ENCODE results near the gene ARHGAP30. TPM values are rescaled to one million over a fixed set of nuclear protein-coding genes. Genes with fewer than 3 reads are reported as not detected.

Gene ARHGAP30
- total and polyA plus RNA-seq, 2 of the 8 experiments (the other 6 are each of a cell fraction or from before 2014, with no cell fraction given): 0.27 to 0.39 TPM

GRCh38 chr1:161079436-161080110 is 9.9 kb upstream of the ARHGAP30 start (continued):
- TF ChIP-seq, protein P1, sequence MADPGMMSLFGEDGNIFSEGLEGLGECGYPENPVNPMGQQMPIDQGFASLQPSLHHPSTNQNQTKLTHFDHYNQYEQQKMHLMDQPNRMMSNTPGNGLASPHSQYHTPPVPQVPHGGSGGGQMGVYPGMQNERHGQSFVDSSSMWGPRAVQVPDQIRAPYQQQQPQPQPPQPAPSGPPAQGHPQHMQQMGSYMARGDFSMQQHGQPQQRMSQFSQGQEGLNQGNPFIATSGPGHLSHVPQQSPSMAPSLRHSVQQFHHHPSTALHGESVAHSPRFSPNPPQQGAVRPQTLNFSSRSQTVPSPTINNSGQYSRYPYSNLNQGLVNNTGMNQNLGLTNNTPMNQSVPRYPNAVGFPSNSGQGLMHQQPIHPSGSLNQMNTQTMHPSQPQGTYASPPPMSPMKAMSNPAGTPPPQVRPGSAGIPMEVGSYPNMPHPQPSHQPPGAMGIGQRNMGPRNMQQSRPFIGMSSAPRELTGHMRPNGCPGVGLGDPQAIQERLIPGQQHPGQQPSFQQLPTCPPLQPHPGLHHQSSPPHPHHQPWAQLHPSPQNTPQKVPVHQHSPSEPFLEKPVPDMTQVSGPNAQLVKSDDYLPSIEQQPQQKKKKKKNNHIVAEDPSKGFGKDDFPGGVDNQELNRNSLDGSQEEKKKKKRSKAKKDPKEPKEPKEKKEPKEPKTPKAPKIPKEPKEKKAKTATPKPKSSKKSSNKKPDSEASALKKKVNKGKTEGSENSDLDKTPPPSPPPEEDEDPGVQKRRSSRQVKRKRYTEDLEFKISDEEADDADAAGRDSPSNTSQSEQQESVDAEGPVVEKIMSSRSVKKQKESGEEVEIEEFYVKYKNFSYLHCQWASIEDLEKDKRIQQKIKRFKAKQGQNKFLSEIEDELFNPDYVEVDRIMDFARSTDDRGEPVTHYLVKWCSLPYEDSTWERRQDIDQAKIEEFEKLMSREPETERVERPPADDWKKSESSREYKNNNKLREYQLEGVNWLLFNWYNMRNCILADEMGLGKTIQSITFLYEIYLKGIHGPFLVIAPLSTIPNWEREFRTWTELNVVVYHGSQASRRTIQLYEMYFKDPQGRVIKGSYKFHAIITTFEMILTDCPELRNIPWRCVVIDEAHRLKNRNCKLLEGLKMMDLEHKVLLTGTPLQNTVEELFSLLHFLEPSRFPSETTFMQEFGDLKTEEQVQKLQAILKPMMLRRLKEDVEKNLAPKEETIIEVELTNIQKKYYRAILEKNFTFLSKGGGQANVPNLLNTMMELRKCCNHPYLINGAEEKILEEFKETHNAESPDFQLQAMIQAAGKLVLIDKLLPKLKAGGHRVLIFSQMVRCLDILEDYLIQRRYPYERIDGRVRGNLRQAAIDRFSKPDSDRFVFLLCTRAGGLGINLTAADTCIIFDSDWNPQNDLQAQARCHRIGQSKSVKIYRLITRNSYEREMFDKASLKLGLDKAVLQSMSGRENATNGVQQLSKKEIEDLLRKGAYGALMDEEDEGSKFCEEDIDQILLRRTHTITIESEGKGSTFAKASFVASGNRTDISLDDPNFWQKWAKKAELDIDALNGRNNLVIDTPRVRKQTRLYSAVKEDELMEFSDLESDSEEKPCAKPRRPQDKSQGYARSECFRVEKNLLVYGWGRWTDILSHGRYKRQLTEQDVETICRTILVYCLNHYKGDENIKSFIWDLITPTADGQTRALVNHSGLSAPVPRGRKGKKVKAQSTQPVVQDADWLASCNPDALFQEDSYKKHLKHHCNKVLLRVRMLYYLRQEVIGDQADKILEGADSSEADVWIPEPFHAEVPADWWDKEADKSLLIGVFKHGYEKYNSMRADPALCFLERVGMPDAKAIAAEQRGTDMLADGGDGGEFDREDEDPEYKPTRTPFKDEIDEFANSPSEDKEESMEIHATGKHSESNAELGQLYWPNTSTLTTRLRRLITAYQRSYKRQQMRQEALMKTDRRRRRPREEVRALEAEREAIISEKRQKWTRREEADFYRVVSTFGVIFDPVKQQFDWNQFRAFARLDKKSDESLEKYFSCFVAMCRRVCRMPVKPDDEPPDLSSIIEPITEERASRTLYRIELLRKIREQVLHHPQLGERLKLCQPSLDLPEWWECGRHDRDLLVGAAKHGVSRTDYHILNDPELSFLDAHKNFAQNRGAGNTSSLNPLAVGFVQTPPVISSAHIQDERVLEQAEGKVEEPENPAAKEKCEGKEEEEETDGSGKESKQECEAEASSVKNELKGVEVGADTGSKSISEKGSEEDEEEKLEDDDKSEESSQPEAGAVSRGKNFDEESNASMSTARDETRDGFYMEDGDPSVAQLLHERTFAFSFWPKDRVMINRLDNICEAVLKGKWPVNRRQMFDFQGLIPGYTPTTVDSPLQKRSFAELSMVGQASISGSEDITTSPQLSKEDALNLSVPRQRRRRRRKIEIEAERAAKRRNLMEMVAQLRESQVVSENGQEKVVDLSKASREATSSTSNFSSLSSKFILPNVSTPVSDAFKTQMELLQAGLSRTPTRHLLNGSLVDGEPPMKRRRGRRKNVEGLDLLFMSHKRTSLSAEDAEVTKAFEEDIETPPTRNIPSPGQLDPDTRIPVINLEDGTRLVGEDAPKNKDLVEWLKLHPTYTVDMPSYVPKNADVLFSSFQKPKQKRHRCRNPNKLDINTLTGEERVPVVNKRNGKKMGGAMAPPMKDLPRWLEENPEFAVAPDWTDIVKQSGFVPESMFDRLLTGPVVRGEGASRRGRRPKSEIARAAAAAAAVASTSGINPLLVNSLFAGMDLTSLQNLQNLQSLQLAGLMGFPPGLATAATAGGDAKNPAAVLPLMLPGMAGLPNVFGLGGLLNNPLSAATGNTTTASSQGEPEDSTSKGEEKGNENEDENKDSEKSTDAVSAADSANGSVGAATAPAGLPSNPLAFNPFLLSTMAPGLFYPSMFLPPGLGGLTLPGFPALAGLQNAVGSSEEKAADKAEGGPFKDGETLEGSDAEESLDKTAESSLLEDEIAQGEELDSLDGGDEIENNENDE (IDR thresholded peaks at IDR 0.05; ENCODE audit: insufficient replicate concordance, low read length): no peak
- peak in 2 of 3 experiments; percentile 23 to 33; a peak in 2 of 4 replicates for TF ChIP-seq CTCF (IDR thresholded peaks at IDR 0.05; ENCODE audit: control extremely low read depth in 1 of 3, insufficient read depth in 1 of 3, low read depth in 1 of 3, low read length in 3 of 3)

Measured in H1 (cell line).